B cell (primary cell): ENCODE results near the gene CEP63. TPM values are rescaled to one million over a fixed set of nuclear protein-coding genes. Genes with fewer than 3 reads are reported as not detected.
"Not testable (repeated sequence)": the region's sequence is repeated elsewhere in the genome, so short reads cannot be mapped to it uniquely, and the experiment has no call there.

ENCODE experiments used
- ATAC-seq: fragments of 200-7000 bp; cut with Tn5 transposase; one replicate; pipeline ENCODE4 v1.10.0; 2021; ENCODE audit warnings: low read depth, mild to moderate bottlenecking, moderate number of reproducible peaks, moderate library complexity
- CTCF ChIA-PET: fragments of 350-600 bp; sonication (Branson Sonifier 250); formaldehyde crosslinking; loops from one replicate; lab custom pipeline; 2021; ENCODE audit warnings: antibody characterized with exemption, inconsistent platforms; lab: Charles Lee
- POLR2A ChIA-PET: fragments of 350-600 bp; sonication (Branson Sonifier 250); formaldehyde crosslinking; loops from one replicate; lab custom pipeline; 2021; ENCODE audit warnings: antibody characterized with exemption; lab: Charles Lee
- DNase-seq: peaks from one replicate; pipeline ENCODE4 v3.0.0; 2013
- H2AFZ ChIP-seq: 2 replicates; pipeline ENCODE4 v1.6.1; 2012; ENCODE audit warnings: mild to moderate bottlenecking, low read depth, low read length; ENCODE audit not compliant: insufficient read depth, poor library complexity, severe bottlenecking
- H3K27ac ChIP-seq, 2 donors: 1 replicate in 1 of 2; 2 replicates in 1 of 2; pipeline ENCODE4 v1.5.1; 2012 to 2013; ENCODE audit warnings: low read length in 2 of 2, mild to moderate bottlenecking in 2 of 2, moderate library complexity in 1 of 2
- H3K27me3 ChIP-seq, 4 experiments: fragments of 200-600 bp in 1 of 4; sonication (generic) in 1 of 4; replicated peaks in 1 of 4; 1 replicate in 2 of 4; 2 replicates in 2 of 4; pipeline versions ENCODE4 v1.6.1 to v1.7.0; 2013 to 2016; ENCODE audit warnings: low read length in 3 of 4, mild to moderate bottlenecking in 2 of 4, mixed read lengths in 1 of 4, moderate library complexity in 1 of 4; ENCODE audit not compliant: insufficient read depth in 4 of 4, control insufficient read depth in 3 of 4; ENCODE audit errors: control extremely low read depth in 1 of 4
- H3K36me3 ChIP-seq, 2 experiments: replicated peaks in 1 of 2; 1 replicate in 1 of 2; 2 replicates in 1 of 2; pipeline versions ENCODE4 v1.6.1 to v1.7.1; 2013; ENCODE audit warnings: low read length in 1 of 2; ENCODE audit not compliant: insufficient read depth in 2 of 2, control insufficient read depth in 1 of 2; ENCODE audit errors: control extremely low read depth in 1 of 2, extremely low read depth in 1 of 2
- H3K4me1 ChIP-seq, 2 donors: fragments of 200-600 bp in 1 of 2; sonication (generic) in 1 of 2; 1 replicate in 1 of 2; 2 replicates in 1 of 2; pipeline versions ENCODE4 v1.5.1 to v1.6.1; 2013 to 2017; ENCODE audit warnings: low read length in 2 of 2; ENCODE audit not compliant: control insufficient read depth in 2 of 2, insufficient read depth in 2 of 2
- H3K4me2 ChIP-seq: replicated peaks from 2 replicates; pipeline ENCODE3; 2012; ENCODE audit warnings: mild to moderate bottlenecking, low read depth, low read length; ENCODE audit not compliant: poor library complexity, severe bottlenecking
- H3K4me3 ChIP-seq, 5 experiments: fragments of 200-600 bp in 1 of 5; sonication (generic) in 1 of 5; 1 replicate in 3 of 5; 2 replicates in 2 of 5; pipeline versions ENCODE4 v1.5.1 to v1.7.0; 2011 to 2016; ENCODE audit warnings: low read length in 4 of 5, mild to moderate bottlenecking in 4 of 5, low read depth in 2 of 5, control low read depth in 1 of 5, moderate library complexity in 1 of 5; ENCODE audit not compliant: insufficient read depth in 1 of 5; ENCODE audit errors: control extremely low read depth in 1 of 5, extremely low read depth in 1 of 5
- H3K79me2 ChIP-seq: fragments of 200-600 bp; sonication (generic); one replicate; pipeline ENCODE4 v1.6.0; 2016; ENCODE audit warnings: low read length; ENCODE audit not compliant: control insufficient read depth, insufficient read depth
- H3K9ac ChIP-seq: fragments of 200-600 bp; sonication (generic); 2 replicates; pipeline ENCODE4 v1.6.1; 2017; ENCODE audit warnings: mild to moderate bottlenecking, low read length, moderate library complexity
- H3K9me3 ChIP-seq, 3 donors: one replicate each; pipeline versions ENCODE4 v1.6.1 to v1.7.1; 2013; ENCODE audit warnings: low read length in 2 of 3; ENCODE audit not compliant: control insufficient read depth in 2 of 3, insufficient read depth in 1 of 3; ENCODE audit errors: control extremely low read depth in 1 of 3
- H4K20me1 ChIP-seq: 2 replicates; pipeline ENCODE4 v1.6.0; 2012; ENCODE audit warnings: mild to moderate bottlenecking, low read length; ENCODE audit not compliant: insufficient read depth, control insufficient read depth, poor library complexity, severe bottlenecking
- H3K27ac Mint-ChIP-seq: one replicate; pipeline ENCODE4 v1.8.0; 2021; ENCODE audit warnings: mixed read lengths
- H3K27me3 Mint-ChIP-seq: one replicate; pipeline ENCODE4 v1.8.0; 2021; ENCODE audit warnings: mixed read lengths
- H3K4me1 Mint-ChIP-seq: one replicate; pipeline ENCODE4 v1.8.0; 2021; ENCODE audit warnings: mixed read lengths
- H3K4me3 Mint-ChIP-seq: one replicate; pipeline ENCODE4 v1.8.0; 2021; ENCODE audit warnings: mixed read lengths
- H3K9me3 Mint-ChIP-seq: one replicate; pipeline ENCODE4 v1.8.0; 2022; ENCODE audit warnings: mixed read lengths; ENCODE audit not compliant: insufficient read depth
- CTCF ChIP-seq: fragments of 200-600 bp; IDR thresholded peaks from one replicate; pipeline ENCODE4 v1.8.0; 2022; ENCODE audit warnings: antibody characterized with exemption, mild to moderate bottlenecking
- EZH2 ChIP-seq: IDR thresholded peaks from 2 replicates; pipeline ENCODE4 v1.6.1; 2012; ENCODE audit warnings: borderline replicate concordance, low read depth, mild to moderate bottlenecking, moderate library complexity, low read length; ENCODE audit not compliant: insufficient read depth, poor library complexity, severe bottlenecking
- WGBS: methylation state at CpG from one replicate; pipeline ENCODE4 v1.1.5; 2013; ENCODE audit warnings: missing lambda C conversion rate; ENCODE audit not compliant: insufficient coverage; 5-methylcytosine and 5-hydroxymethylcytosine counted together
- intact Hi-C: fragments of 100-400 bp; cut with micrococcal nuclease; formaldehyde crosslinking; loops from one replicate; pipeline ENCODE4 v1.10.0; 2022
- polyA plus RNA-seq: library from polyadenylated mRNA; depleted of rRNA; stranded (reverse); fragments of >200 nt; gene quantifications from 2 replicates; pipeline ENCODE4 v1.2.3, GENCODE V29; 2012
- total RNA-seq, 2 donors: library from RNA; stranded (reverse); fragments of 120-200 nt in 1 of 2; gene quantifications; 1 replicate in 1 of 2; 2 replicates in 1 of 2; pipeline versions ENCODE4 v1.2.3 to v1.2.4, GENCODE V29; 2013 to 2022

CEP63 gene
- total and polyA plus RNA-seq, 2 donors (not counting 1 experiment from before 2014, with no cell fraction given) = 9.6 to 35.6 TPM

- CTCF ChIA-PET = no interaction called here
- H3K27ac Mint-ChIP-seq = no peak overlapping the region
- Histone ChIP-seq H3K27me3 (no peaks in the 10 kb centered on the region), H3K27ac (no peak overlapping the region), H4K20me1 (no peaks in the 10 kb centered on the region), H3K9me3 (no peaks in the 10 kb centered on the region), H3K79me2 (no peaks in the 10 kb centered on the region), H3K9ac (no peak overlapping the region), H3K4me2 (no peak overlapping the region), H2AFZ (no peak overlapping the region), H3K36me3 (peaks cover 8 to 26% of the 10 kb centered on the region in 2 experiments), H3K4me1 (no peaks in the 10 kb centered on the region), H3K4me3 (no peak overlapping the region)
- no peak for TF ChIP-seq EZH2
- no peak for TF ChIP-seq CTCF
- DNase-seq = no peak
- H3K27me3 Mint-ChIP-seq = no peaks in the 10 kb centered on the region
- whole genome bisulfite sequencing = 100% methylated on average over 3 of the region's 3 CpGs
- no peaks in the 10 kb centered on the region for H3K4me1 Mint-ChIP-seq
- intact Hi-C loops = no loop called here
- POLR2A ChIA-PET = no interaction called here
- ATAC-seq = no peak
- no peaks in the 10 kb centered on the region for H3K9me3 Mint-ChIP-seq
- no peak overlapping the region for H3K4me3 Mint-ChIP-seq
These were observed 57.3 kb downstream of the CEP63 start for GRCh38 chr3:134543113-134543512.

- Mint-ChIP-seq H3K9me3 (no peaks in the 10 kb centered on the region), H3K27ac (no peak overlapping the region), H3K4me3 (no peak overlapping the region), H3K4me1 (no peaks in the 10 kb centered on the region), H3K27me3 (no peaks in the 10 kb centered on the region)
- ChIA-PET POLR2A (no interaction called here), CTCF (no interaction called here)
- H3K27me3 ChIP-seq = no peaks in the 10 kb centered on the region
- no CpG with 5 or more reads among the region's 2 CpGs for WGBS
- no peaks in the 10 kb centered on the region for H3K79me2 ChIP-seq
- no peak overlapping the region for H3K9ac ChIP-seq
- TF ChIP-seq CTCF (no peak), EZH2 (no peak)
- H3K4me3 ChIP-seq = no peak overlapping the region
- no peak overlapping the region for H3K27ac ChIP-seq
- no peaks in the 10 kb centered on the region for H4K20me1 ChIP-seq
- peaks cover 9 to 31% of the 10 kb centered on the region in 2 experiments for H3K36me3 ChIP-seq
- ATAC-seq (no peak), DNase-seq (no peak)
- H3K4me2 ChIP-seq = no peak overlapping the region
- intact Hi-C loops = no loop called here
- no peaks in the 10 kb centered on the region for H3K9me3 ChIP-seq
- H2AFZ ChIP-seq = no peak overlapping the region
- no peaks in the 10 kb centered on the region for H3K4me1 ChIP-seq
These were observed 58.5 kb downstream of the CEP63 start for GRCh38 chr3:134544316-134544715.

GRCh38 chr3:134544783-134545182 is 58.9 kb downstream of the CEP63 start:
- H3K9ac ChIP-seq, H4K20me1 ChIP-seq, H2AFZ ChIP-seq, H3K4me3 Mint-ChIP-seq, CTCF ChIA-PET, DNase-seq, H3K27me3 Mint-ChIP-seq, H3K4me2 ChIP-seq, ATAC-seq, H3K27ac ChIP-seq, H3K4me1 ChIP-seq, H3K9me3 Mint-ChIP-seq, H3K79me2 ChIP-seq, H3K4me1 Mint-ChIP-seq, H3K27ac Mint-ChIP-seq, H3K27me3 ChIP-seq, H3K9me3 ChIP-seq, POLR2A ChIA-PET, H3K4me3 ChIP-seq, intact Hi-C loops: not testable (repeated sequence)
- H3K36me3 ChIP-seq = peaks cover 9 to 35% of the 10 kb centered on the region in 2 experiments
- WGBS = 92% methylated on average over 11 of the region's 12 CpGs
